ENCODE results near the gene ZNF573.
A peak's percentile ranks its signal among the peaks of the same experiment; 100 is the strongest.

DNA sequence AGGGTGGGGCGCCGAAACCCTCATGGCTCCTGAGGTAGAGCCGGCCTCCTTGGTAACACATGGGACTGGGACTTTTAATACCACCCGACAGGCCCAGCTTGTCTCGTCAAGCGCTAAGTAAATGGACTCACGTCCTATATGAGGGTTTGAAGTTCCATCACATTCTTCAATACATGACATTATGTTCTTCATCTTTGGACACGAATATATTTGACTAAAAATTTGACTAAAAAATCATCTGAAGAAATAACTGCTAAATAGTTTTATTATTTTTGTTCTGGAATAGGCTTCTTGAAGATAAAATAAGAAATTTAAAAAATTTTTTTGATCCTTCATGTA is 59.5 kb downstream of the ZNF573 start:
- TF ChIP-seq, protein P1, sequence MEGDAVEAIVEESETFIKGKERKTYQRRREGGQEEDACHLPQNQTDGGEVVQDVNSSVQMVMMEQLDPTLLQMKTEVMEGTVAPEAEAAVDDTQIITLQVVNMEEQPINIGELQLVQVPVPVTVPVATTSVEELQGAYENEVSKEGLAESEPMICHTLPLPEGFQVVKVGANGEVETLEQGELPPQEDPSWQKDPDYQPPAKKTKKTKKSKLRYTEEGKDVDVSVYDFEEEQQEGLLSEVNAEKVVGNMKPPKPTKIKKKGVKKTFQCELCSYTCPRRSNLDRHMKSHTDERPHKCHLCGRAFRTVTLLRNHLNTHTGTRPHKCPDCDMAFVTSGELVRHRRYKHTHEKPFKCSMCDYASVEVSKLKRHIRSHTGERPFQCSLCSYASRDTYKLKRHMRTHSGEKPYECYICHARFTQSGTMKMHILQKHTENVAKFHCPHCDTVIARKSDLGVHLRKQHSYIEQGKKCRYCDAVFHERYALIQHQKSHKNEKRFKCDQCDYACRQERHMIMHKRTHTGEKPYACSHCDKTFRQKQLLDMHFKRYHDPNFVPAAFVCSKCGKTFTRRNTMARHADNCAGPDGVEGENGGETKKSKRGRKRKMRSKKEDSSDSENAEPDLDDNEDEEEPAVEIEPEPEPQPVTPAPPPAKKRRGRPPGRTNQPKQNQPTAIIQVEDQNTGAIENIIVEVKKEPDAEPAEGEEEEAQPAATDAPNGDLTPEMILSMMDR (IDR thresholded peaks at IDR 0.05) = peak; percentile 18
- no peak for TF ChIP-seq EZH2 (IDR thresholded peaks at IDR 0.05)

Data from neural progenitor cell (in vitro differentiated cells).